ENCODE data around the gene TEX54. TPM values are rescaled to one million over a fixed set of nuclear protein-coding genes. Genes with fewer than 3 reads are reported as not detected.
"Not testable (repeated sequence)": the region's sequence is repeated elsewhere in the genome, so short reads cannot be mapped to it uniquely, and the experiment has no call there.

Gene TEX54
- total and polyA plus RNA-seq, 8 donors, result not detected

- TF ChIP-seq POLR2A (IDR thresholded peaks at IDR 0.05) (no peak), POLR2AphosphoS5 (IDR thresholded peaks at IDR 0.05) (no peak), CTCF (IDR thresholded peaks at IDR 0.05) (no peak), EP300 (IDR thresholded peaks at IDR 0.05) (no peak)
- no peaks in the 10 kb centered on the region for H3K9me3 ChIP-seq
- no peak overlapping the region for H3K4me3 ChIP-seq
- H3K4me1 ChIP-seq, result peaks cover 12 to 27% (median 20%) of the 10 kb centered on the region in 4 donors
- WGBS, 5 donors, result 95 to 98% (median 97%) methylated on average over 3 of the region's 3 CpGs
- DNase-seq, result no peak
- no peak overlapping the region for H3K27ac ChIP-seq
- no peaks in the 10 kb centered on the region for H3K36me3 ChIP-seq
- intact Hi-C loops (cut with DNase I; ENCODE audit: low total_unique reads), result no loop called here
- H3K27me3 ChIP-seq, result no peaks in the 10 kb centered on the region
These were observed 10.8 kb upstream of the TEX54 start for GRCh38 chr11:62843466-62843865.

- H3K9me3 ChIP-seq; DNase-seq; H3K36me3 ChIP-seq; H3K27me3 ChIP-seq; intact Hi-C loops (cut with DNase I; ENCODE audit: low total_unique reads): not testable (repeated sequence)
- 70 to 80% (median 79%) methylated on average over 9 of the region's 9 CpGs for WGBS, 5 donors
- peaks cover 18 to 33% (median 25%) of the 10 kb centered on the region in 4 donors for H3K4me1 ChIP-seq
- peak overlapping the region in 1 of 4 donors; percentile 48 for H3K4me3 ChIP-seq
- H3K27ac ChIP-seq, result peak overlapping the region in 4 of 5 donors; percentile 96 to 99 (median 98)
These were observed 10.2 kb upstream of the TEX54 start for GRCh38 chr11:62842891-62843290.

GRCh38 chr11:62842171-62842741, 9.6 kb upstream of the TEX54 start:
- Histone ChIP-seq H3K9me3 (no peaks in the 10 kb centered on the region), H3K4me1 (peaks cover 18 to 38% (median 30%) of the 10 kb centered on the region in 4 donors), H3K27me3 (no peaks in the 10 kb centered on the region), H3K27ac (peak overlapping the region; percentile 91 to 99 (median 96)), H3K36me3 (peaks cover 0 to 2% (median 0%) of the 10 kb centered on the region in 4 donors), H3K4me3 (peak overlapping the region; percentile 46 to 99 (median 50))
- peak; percentile 27 to 69 for DNase-seq
- WGBS, 5 donors, result 6 to 10% (median 9%) methylated on average over 27 to 30 of the region's 30 CpGs
- TF ChIP-seq CTCF (IDR thresholded peaks at IDR 0.05) (no peak), POLR2A (IDR thresholded peaks at IDR 0.05) (no peak), POLR2AphosphoS5 (IDR thresholded peaks at IDR 0.05) (no peak), EP300 (IDR thresholded peaks at IDR 0.05) (no peak)
- intact Hi-C loops (cut with DNase I; ENCODE audit: low total_unique reads), result no loop called here

- intact Hi-C loops (cut with DNase I; ENCODE audit: low total_unique reads), result no loop called here
These were observed 8.9 kb upstream of the TEX54 start for GRCh38 chr11:62841361-62842170.

GRCh38 chr11:62840721-62841360, 8.2 kb upstream of the TEX54 start:
- DNase-seq, result peak; percentile 70 to 84
- intact Hi-C loops (cut with DNase I; ENCODE audit: low total_unique reads); H3K9me3 ChIP-seq; H3K27me3 ChIP-seq: not testable (repeated sequence)
- peaks cover 18 to 42% (median 35%) of the 10 kb centered on the region in 4 donors for H3K4me1 ChIP-seq
- WGBS, 5 donors, result 0 to 1% (median 1%) methylated on average over 38 to 41 of the region's 41 CpGs
- H3K27ac ChIP-seq, result peak overlapping the region; percentile 96 to 99 (median 99)
- H3K36me3 ChIP-seq, result peaks cover 0 to 15% (median 12%) of the 10 kb centered on the region in 4 donors
- H3K4me3 ChIP-seq, result peak overlapping the region; percentile 78 to 100 (median 94)

More at GRCh38 chr11:62841361-62842170, 8.9 kb upstream of the TEX54 start:
- Histone ChIP-seq H3K27ac (peak overlapping the region; percentile 96 to 99 (median 99)), H3K4me1 (peaks cover 18 to 40% (median 32%) of the 10 kb centered on the region in 4 donors), H3K9me3 (no peaks in the 10 kb centered on the region), H3K4me3 (peak overlapping the region; percentile 78 to 100 (median 94)), H3K36me3 (peaks cover 0 to 9% (median 5%) of the 10 kb centered on the region in 4 donors), H3K27me3 (no peaks in the 10 kb centered on the region)
- peak in 1 of 7 experiments; percentile 12 for TF ChIP-seq CTCF (IDR thresholded peaks at IDR 0.05)
- peak; percentile 22 for TF ChIP-seq EP300 (IDR thresholded peaks at IDR 0.05)
- peak in 2 of 4 donors; percentile 99 to 100 for TF ChIP-seq POLR2A (IDR thresholded peaks at IDR 0.05)
- peak; percentile 98 to 100 (median 100) for TF ChIP-seq POLR2AphosphoS5 (IDR thresholded peaks at IDR 0.05)
- peak; percentile 83 to 98 for DNase-seq
- WGBS, 5 donors, result 0 to 1% (median 0%) methylated on average over 33 of the region's 33 CpGs

All from stomach (tissue), 9 donors.